ENCODE results near the gene SLC25A14.

GRCh38 chrX:130351567-130351966 lies 11.8 kb downstream of the SLC25A14 start:
- TF ChIP-seq POLR2A (IDR thresholded peaks at IDR 0.05; ENCODE audit: low read depth, low read length) (no peak), POLR2AphosphoS5 (IDR thresholded peaks at IDR 0.05; ENCODE audit: low read depth, low read length) (no peak), POU2F2 (IDR thresholded peaks at IDR 0.05; ENCODE audit: low read depth, low read length) (no peak), TAF1 (IDR thresholded peaks at IDR 0.05; ENCODE audit: low read depth, low read length) (no peak)
